ENCODE measurements around the gene C15orf62. TPM values are rescaled to one million over a fixed set of nuclear protein-coding genes. Genes with fewer than 3 reads are reported as not detected.

The C15orf62 gene, protein sequence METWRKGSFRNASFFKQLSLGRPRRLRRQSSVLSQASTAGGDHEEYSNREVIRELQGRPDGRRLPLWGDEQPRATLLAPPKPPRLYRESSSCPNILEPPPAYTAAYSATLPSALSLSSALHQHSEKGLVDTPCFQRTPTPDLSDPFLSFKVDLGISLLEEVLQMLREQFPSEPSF
- 0.17 TPM for total RNA-seq (ENCODE audit: unreplicated experiment)
- long read RNA-seq: 0 reads

DNA sequence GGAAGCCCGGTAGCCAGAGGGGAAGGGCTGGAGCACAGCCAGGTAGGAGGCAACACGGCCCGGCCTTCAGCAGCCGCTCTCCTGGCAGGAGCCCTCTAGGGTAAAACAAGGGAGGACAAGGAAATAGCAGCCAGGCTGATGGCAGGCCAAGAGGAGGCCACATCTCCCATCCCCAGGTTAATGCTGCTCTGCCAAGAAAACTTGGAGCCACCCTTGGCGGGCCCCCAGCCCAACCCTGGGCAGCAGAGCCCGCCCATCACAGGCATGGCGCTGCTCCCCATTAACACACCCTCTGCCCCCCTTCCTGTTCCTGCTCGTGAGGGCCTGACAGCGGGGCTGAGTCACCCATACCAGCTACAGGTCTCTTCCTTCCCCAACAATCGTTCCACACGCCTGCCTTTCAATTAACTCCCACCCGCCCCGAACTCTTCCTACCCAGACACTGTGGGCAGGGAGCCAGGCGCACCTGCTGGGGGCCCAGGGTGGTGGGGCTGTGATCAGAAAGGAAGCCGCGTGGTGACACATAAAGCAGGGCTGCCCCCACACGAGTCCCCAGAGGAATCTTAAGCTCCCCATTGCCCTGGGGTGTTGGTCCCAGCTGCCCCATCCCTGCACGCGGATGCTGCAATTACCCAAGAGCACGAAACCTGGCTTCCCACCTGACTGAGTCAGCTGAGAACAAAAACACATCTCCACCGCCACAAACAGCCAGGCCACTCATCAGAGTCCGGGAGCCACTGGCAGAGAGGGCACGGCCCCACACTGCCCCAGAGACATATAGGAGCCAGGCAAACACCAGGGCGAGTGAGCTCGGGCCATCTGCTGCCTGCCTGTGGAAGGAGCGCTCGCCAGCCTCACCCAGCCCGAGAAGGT, at the start of gene C15orf62:
Gene C15orf62, plus strand, starts transcription at position 707 of the 873 bp plus-strand sequence. CDS start 516 bp downstream, outside the sequence.
- Mint-ChIP-seq H3K4me3 (ENCODE audit: unreplicated experiment) (peak within 1 kb of the TSS; percentile 71), H3K36me3 (ENCODE audit: unreplicated experiment) (no peaks in the 10 kb centered on the region), H3K27ac (ENCODE audit: unreplicated experiment) (peak within 1 kb of the TSS; percentile 90), H3K27me3 (ENCODE audit: unreplicated experiment) (peaks cover 13% of the 10 kb centered on the region), H3K9me3 (ENCODE audit: unreplicated experiment) (peaks cover 4% of the 10 kb centered on the region), H3K4me1 (ENCODE audit: low read depth, unreplicated experiment) (peaks cover 37% of the 10 kb centered on the region)
- DNase-seq: no peak
- TF ChIP-seq, protein P1, sequence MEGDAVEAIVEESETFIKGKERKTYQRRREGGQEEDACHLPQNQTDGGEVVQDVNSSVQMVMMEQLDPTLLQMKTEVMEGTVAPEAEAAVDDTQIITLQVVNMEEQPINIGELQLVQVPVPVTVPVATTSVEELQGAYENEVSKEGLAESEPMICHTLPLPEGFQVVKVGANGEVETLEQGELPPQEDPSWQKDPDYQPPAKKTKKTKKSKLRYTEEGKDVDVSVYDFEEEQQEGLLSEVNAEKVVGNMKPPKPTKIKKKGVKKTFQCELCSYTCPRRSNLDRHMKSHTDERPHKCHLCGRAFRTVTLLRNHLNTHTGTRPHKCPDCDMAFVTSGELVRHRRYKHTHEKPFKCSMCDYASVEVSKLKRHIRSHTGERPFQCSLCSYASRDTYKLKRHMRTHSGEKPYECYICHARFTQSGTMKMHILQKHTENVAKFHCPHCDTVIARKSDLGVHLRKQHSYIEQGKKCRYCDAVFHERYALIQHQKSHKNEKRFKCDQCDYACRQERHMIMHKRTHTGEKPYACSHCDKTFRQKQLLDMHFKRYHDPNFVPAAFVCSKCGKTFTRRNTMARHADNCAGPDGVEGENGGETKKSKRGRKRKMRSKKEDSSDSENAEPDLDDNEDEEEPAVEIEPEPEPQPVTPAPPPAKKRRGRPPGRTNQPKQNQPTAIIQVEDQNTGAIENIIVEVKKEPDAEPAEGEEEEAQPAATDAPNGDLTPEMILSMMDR (IDR thresholded peaks at IDR 0.05; ENCODE audit: partially characterized antibody, unreplicated experiment): no peak

DNA sequence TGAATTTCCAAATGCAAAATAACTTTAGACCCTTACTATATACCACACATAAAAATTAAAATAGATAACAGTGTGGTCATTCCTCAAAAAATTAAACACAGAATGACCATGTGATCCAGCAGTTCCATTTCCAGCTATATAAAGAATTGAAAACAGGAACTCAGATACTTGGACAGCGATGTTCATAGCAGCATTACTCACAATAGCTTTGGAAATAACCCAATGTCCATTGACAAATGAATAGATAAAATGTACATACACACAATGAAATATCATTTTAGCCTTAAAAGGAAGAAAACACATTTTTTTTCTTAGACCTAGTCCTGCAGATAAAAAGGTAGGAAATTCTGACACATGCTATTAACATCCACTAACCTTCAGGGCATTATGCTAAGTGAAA, 48.1 kb upstream of the C15orf62 start:
- TF ChIP-seq, protein P1 (IDR thresholded peaks at IDR 0.05; ENCODE audit: partially characterized antibody, unreplicated experiment): no peak

DNA sequence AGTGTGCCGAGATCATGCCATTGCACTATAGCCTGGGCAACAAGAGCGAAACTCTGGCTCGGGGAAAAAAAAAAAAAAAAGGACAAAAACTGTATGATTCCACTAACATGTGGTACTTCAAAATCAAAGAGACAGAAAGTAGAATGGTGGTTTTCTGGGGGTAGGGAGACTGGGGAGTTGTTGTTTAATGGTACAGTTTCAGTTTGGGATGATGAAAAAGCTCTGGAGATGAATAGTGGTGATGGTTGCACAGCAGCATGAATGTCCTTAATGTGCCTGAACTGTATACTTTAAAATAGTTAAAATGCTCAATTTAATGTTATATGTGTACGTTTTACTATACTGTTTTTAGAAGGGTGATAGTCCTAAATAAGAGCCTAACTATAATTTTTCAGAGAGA, 47.4 kb upstream of the C15orf62 start:
- DNase-seq: no peak
- no peak overlapping the region for H3K27ac Mint-ChIP-seq (ENCODE audit: unreplicated experiment)
- H3K27me3 Mint-ChIP-seq (ENCODE audit: unreplicated experiment): no peaks in the 10 kb centered on the region

More for the DNA sequence above, 48.1 kb upstream of the C15orf62 start:
- DNase-seq: no peak
- no peaks in the 10 kb centered on the region for H3K27me3 Mint-ChIP-seq (ENCODE audit: unreplicated experiment)
- no peak overlapping the region for H3K4me3 Mint-ChIP-seq (ENCODE audit: unreplicated experiment)
- H3K4me1 Mint-ChIP-seq (ENCODE audit: low read depth, unreplicated experiment): no peaks in the 10 kb centered on the region
- H3K9me3 Mint-ChIP-seq (ENCODE audit: unreplicated experiment): no peaks in the 10 kb centered on the region
- no peaks in the 10 kb centered on the region for H3K36me3 Mint-ChIP-seq (ENCODE audit: unreplicated experiment)
- H3K27ac Mint-ChIP-seq (ENCODE audit: unreplicated experiment): no peak overlapping the region

DNA sequence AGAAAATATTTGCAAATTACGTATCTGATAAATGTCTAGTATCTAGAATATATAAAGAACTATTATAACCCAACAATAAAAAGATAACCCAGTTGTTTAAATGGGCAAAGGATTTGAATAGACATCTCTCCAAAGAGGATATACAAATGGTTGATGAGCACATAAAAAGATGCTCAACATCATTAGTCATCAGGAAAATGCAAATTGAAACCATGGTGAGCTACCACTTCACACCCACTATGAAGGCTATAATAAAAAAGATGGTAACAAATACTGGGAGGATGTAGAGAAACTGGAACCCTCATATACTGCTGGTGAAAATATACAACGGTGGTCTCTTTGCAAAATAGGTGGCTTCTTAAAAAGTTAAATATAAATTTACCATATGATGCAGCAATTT, 46.8 kb upstream of the C15orf62 start:
- Mint-ChIP-seq H3K4me1 (ENCODE audit: low read depth, unreplicated experiment) (no peaks in the 10 kb centered on the region), H3K27ac (ENCODE audit: unreplicated experiment) (no peak overlapping the region), H3K27me3 (ENCODE audit: unreplicated experiment) (no peaks in the 10 kb centered on the region), H3K4me3 (ENCODE audit: unreplicated experiment) (no peak overlapping the region), H3K36me3 (ENCODE audit: unreplicated experiment) (no peaks in the 10 kb centered on the region), H3K9me3 (ENCODE audit: unreplicated experiment) (no peaks in the 10 kb centered on the region)
- TF ChIP-seq, protein P1 (IDR thresholded peaks at IDR 0.05; ENCODE audit: partially characterized antibody, unreplicated experiment): no peak
- DNase-seq: no peak

More for the DNA sequence above, 47.4 kb upstream of the C15orf62 start:
- TF ChIP-seq, protein P1 (IDR thresholded peaks at IDR 0.05; ENCODE audit: partially characterized antibody, unreplicated experiment): no peak
- Mint-ChIP-seq H3K4me1 (ENCODE audit: low read depth, unreplicated experiment) (no peaks in the 10 kb centered on the region), H3K4me3 (ENCODE audit: unreplicated experiment) (no peak overlapping the region), H3K36me3 (ENCODE audit: unreplicated experiment) (no peaks in the 10 kb centered on the region), H3K9me3 (ENCODE audit: unreplicated experiment) (no peaks in the 10 kb centered on the region)

DNA sequence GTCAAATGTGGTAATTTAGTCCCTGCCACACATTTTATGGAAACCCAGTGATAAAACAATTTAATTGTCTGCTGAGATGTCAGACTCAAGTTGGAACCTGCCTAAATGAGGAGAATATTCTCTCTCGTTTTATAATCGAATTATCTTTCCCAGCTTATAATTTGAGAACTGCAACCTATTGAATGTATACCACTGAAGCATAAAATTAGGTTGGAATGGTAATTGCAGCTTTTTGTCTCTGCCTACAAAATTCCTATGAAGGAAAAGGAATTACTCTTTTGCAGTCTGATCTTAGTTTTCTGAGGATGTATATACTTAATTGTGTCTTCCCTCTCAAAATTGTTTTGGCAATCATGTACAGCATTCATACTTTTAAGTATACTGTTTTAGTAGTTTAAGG, 45.9 kb upstream of the C15orf62 start:
- Mint-ChIP-seq H3K4me1 (ENCODE audit: low read depth, unreplicated experiment) (no peaks in the 10 kb centered on the region), H3K27ac (ENCODE audit: unreplicated experiment) (no peak overlapping the region), H3K27me3 (ENCODE audit: unreplicated experiment) (no peaks in the 10 kb centered on the region), H3K9me3 (ENCODE audit: unreplicated experiment) (no peaks in the 10 kb centered on the region), H3K36me3 (ENCODE audit: unreplicated experiment) (no peaks in the 10 kb centered on the region), H3K4me3 (ENCODE audit: unreplicated experiment) (no peak overlapping the region)
- no peak for DNase-seq
- TF ChIP-seq, protein P1 (IDR thresholded peaks at IDR 0.05; ENCODE audit: partially characterized antibody, unreplicated experiment): no peak
